Measurements from ENCODE around the gene TMEM140. TPM values are rescaled to one million over a fixed set of nuclear protein-coding genes. Genes with fewer than 3 reads are reported as not detected.
A peak's percentile ranks its signal among the peaks of the same experiment; 100 is the strongest.

TMEM140 gene
- total RNA-seq, result 100 to 1,000 TPM; 116 to 179 (median 145) TPM

DNA sequence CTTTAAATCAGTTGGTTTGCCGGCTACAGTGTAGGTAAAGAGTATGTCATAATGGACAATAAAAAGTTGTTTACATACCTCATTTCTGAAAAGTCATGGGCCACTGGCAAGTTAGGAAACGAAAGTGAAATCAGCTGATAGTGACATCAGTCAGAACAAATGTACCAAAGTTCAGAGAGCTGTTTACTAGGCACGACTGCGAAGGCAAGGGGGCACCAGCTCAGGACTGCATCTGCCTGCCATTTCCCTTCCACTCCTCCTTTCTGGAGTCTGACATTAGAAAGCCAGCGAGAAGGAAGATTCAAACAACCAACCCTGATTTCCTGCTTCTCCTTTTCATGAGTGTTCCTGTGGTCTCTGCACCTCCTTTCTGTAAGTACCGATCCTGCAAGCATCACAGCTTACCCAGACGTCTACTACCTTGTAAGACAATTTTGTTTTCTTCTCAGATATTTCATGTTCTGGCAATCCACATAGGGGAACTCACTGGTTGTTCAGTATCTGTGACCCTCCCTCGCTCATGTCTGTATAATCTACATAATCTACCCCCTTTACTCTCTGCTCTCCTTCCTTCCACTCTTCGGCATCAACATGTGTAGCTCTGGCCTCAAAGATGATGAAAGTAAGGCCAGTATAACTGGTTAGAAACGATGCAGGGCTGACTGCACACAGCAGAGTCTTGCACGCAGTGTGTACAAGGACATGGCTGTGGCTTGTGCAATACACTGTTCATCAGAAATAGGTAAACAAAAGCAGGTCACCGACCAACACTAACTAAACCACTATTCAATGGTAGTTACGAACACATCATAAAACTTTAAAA, at the start of gene TMEM140:
TSS of gene TMEM140 (plus strand) at position 174 of the 823 bp plus-strand sequence. CDS start 16,370 bp downstream, outside the sequence.
- TF ChIP-seq, protein P1, sequence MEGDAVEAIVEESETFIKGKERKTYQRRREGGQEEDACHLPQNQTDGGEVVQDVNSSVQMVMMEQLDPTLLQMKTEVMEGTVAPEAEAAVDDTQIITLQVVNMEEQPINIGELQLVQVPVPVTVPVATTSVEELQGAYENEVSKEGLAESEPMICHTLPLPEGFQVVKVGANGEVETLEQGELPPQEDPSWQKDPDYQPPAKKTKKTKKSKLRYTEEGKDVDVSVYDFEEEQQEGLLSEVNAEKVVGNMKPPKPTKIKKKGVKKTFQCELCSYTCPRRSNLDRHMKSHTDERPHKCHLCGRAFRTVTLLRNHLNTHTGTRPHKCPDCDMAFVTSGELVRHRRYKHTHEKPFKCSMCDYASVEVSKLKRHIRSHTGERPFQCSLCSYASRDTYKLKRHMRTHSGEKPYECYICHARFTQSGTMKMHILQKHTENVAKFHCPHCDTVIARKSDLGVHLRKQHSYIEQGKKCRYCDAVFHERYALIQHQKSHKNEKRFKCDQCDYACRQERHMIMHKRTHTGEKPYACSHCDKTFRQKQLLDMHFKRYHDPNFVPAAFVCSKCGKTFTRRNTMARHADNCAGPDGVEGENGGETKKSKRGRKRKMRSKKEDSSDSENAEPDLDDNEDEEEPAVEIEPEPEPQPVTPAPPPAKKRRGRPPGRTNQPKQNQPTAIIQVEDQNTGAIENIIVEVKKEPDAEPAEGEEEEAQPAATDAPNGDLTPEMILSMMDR (IDR thresholded peaks at IDR 0.05 in 4 of 5, conservative IDR thresholded peaks at IDR 0.05 in 1 of 5), result peak in 1 of 5 experiments; percentile 15
- peak; percentile 93 to 97 for TF ChIP-seq POLR2A (IDR thresholded peaks at IDR 0.05)
- in situ Hi-C loops (cut with MboI; ENCODE audit: low sequenced_read_pairs in 4 of 4), result no loop called here
- DNase-seq (peak; percentile 73 to 80), ATAC-seq (peak; percentile 81 to 84)
- Histone ChIP-seq H3K9me3 (no peaks in the 10 kb centered on the region), H3K4me3 (peak within 1 kb of the TSS; percentile 74 to 79 (median 78)), H3K27me3 (no peaks in the 10 kb centered on the region), H3K4me1 (peaks cover 45 to 47% of the 10 kb centered on the region in 2 donors), H3K27ac (peak within 1 kb of the TSS; percentile 96 to 99 (median 98)), H3K36me3 (peaks cover 0 to 16% of the 10 kb centered on the region in 2 donors)
- intact Hi-C loops (cut with DNase I; ENCODE audit: low total_unique reads), result loop anchor here (1.0 to 10.0 kb wide), 6 partner anchors 22 to 1896 kb away; partner anchors contain the start of genes AGBL3, BPGM, CYREN and EXOC4

DNA sequence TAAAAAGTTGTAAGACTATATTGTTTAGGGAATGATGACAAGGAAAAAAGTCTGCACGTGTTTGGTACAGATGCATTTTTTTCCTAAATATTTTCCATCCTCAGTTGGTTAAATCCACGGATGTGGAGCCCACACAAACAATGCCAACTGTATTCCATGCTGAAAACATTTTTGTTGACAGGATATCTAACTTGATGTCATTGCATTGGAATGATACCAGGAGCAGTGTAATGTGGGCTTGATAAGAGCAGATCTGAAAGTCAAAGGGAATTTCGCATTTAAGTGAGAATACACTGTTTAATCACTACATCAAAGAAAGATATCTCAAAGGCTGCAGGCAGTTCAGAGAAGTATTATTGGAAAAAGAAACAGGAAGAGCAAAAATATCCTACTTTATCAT, 49.5 kb upstream of the TMEM140 start:
- Histone ChIP-seq H3K4me3 (no peak overlapping the region), H3K27ac (no peak overlapping the region), H3K4me1 (no peaks in the 10 kb centered on the region), H3K9me3 (no peaks in the 10 kb centered on the region), H3K36me3 (no peaks in the 10 kb centered on the region), H3K27me3 (no peaks in the 10 kb centered on the region)
- DNase-seq, result no peak
- TF ChIP-seq, protein P1 (IDR thresholded peaks at IDR 0.05 in 4 of 5, conservative IDR thresholded peaks at IDR 0.05 in 1 of 5), result no peak
- no peak for TF ChIP-seq POLR2A (IDR thresholded peaks at IDR 0.05)
- no peak for ATAC-seq
- in situ Hi-C loops (cut with MboI; ENCODE audit: low sequenced_read_pairs in 4 of 4), result no loop called here
- intact Hi-C loops (cut with DNase I; ENCODE audit: low total_unique reads), result no loop called here

DNA sequence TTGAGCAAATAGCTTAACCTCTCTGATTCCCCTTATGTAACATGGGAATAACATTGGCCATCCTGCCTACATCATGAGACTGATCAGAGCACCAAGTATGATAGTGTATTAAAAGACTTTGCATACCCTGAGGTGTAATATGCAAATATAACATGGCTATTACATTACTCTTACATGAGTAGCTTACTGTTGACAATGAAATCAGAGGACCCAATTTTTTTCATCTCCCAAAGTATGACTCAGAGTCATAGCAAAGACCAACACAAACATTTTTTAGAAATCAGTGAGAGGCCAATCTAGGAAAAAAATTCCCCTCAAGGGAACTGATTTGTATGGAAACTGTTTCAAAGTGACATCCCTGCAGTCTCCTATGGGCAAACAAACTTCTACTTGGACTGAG, 47.0 kb upstream of the TMEM140 start:
- no peak overlapping the region for H3K4me3 ChIP-seq
- ATAC-seq (no peak), DNase-seq (no peak)
- no peaks in the 10 kb centered on the region for H3K36me3 ChIP-seq
- intact Hi-C loops (cut with DNase I; ENCODE audit: low total_unique reads), result no loop called here
- TF ChIP-seq POLR2A (IDR thresholded peaks at IDR 0.05), result no peak
- TF ChIP-seq, protein P1 (IDR thresholded peaks at IDR 0.05 in 4 of 5, conservative IDR thresholded peaks at IDR 0.05 in 1 of 5), result no peak
- no peaks in the 10 kb centered on the region for H3K27me3 ChIP-seq
- in situ Hi-C loops (cut with MboI; ENCODE audit: low sequenced_read_pairs in 4 of 4), result no loop called here
- H3K27ac ChIP-seq, result no peak overlapping the region
- H3K4me1 ChIP-seq, result no peaks in the 10 kb centered on the region
- H3K9me3 ChIP-seq, result no peaks in the 10 kb centered on the region

DNA sequence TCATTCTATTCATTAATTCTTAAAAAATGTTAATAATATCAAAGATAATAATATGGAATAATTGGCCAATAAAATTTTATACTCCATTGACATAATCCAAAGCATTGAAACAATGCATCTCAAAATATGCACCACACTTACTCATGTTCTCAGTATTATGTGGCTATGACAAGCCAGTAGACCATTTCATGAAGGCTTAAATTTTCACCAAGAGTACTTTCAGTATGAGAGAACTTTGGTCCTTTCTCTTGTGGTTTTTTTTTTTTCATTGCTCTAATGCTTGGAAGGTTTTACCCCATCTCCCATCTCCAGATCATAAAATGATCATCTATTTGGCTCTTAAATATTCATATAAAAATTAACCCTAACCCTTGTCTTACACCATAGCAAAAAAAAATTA, 45.5 kb upstream of the TMEM140 start:
- H3K4me1 ChIP-seq, result no peaks in the 10 kb centered on the region
- ATAC-seq, result no peak
- no peaks in the 10 kb centered on the region for H3K36me3 ChIP-seq
- in situ Hi-C loops (cut with MboI; ENCODE audit: low sequenced_read_pairs in 4 of 4) (no loop called here), intact Hi-C loops (cut with DNase I; ENCODE audit: low total_unique reads) (no loop called here)
- DNase-seq, result no peak
- H3K4me3 ChIP-seq, result no peak overlapping the region
- no peaks in the 10 kb centered on the region for H3K9me3 ChIP-seq
- H3K27ac ChIP-seq, result no peak overlapping the region
- TF ChIP-seq, protein P1 (IDR thresholded peaks at IDR 0.05 in 4 of 5, conservative IDR thresholded peaks at IDR 0.05 in 1 of 5), result no peak
- no peak for TF ChIP-seq POLR2A (IDR thresholded peaks at IDR 0.05)
- H3K27me3 ChIP-seq, result no peaks in the 10 kb centered on the region

Data from gastrocnemius medialis (tissue), 4 donors.